SJCRH30 (cell line): ENCODE measurements around the gene MORF4L1. TPM values are rescaled to one million over a fixed set of nuclear protein-coding genes. Genes with fewer than 3 reads are reported as not detected.
"Not testable (repeated sequence)": the region's sequence is repeated elsewhere in the genome, so short reads cannot be mapped to it uniquely, and the experiment has no call there.

Experiments used
- DNase-seq, 2 experiments: peaks; one replicate each; pipeline ENCODE4 v3.0.0-alpha.2; 2015 to 2020
- H3K27ac ChIP-seq: fragments of 250-450 bp; sonication (Bioruptor Pico); 2 replicates; pipeline ENCODE4 v1.5.1; 2020; ENCODE audit warnings: mild to moderate bottlenecking, moderate library complexity
- H3K27me3 ChIP-seq: fragments of 250-450 bp; sonication (Bioruptor Pico); 2 replicates; pipeline ENCODE4 v1.5.1; 2020; ENCODE audit warnings: mild to moderate bottlenecking, moderate library complexity
- H3K36me3 ChIP-seq: fragments of 250-450 bp; sonication (Bioruptor Pico); 2 replicates; pipeline ENCODE4 v1.5.1; 2020; ENCODE audit warnings: mild to moderate bottlenecking, moderate library complexity
- H3K4me1 ChIP-seq: fragments of 250-450 bp; sonication (Bioruptor Pico); 2 replicates; pipeline ENCODE4 v1.5.1; 2020; ENCODE audit warnings: mild to moderate bottlenecking, moderate library complexity
- H3K4me3 ChIP-seq: fragments of 250-450 bp; sonication (Bioruptor Pico); 2 replicates; pipeline ENCODE4 v1.5.1; 2020; ENCODE audit warnings: mild to moderate bottlenecking, moderate library complexity
- H3K9me3 ChIP-seq: fragments of 250-450 bp; sonication (Bioruptor Pico); replicated peaks from 2 replicates; pipeline ENCODE4 v1.5.1; 2020; ENCODE audit warnings: mild to moderate bottlenecking, moderate library complexity
- total RNA-seq: library from RNA; depleted of rRNA; stranded (reverse); fragments of >200 nt; shearing (Covaris generic); gene quantifications from 2 replicates; pipeline ENCODE4 v1.2.3, GENCODE V29; 2014

Gene MORF4L1
- total RNA-seq, 1 experiment from 2014 or later, result 312 TPM

DNA sequence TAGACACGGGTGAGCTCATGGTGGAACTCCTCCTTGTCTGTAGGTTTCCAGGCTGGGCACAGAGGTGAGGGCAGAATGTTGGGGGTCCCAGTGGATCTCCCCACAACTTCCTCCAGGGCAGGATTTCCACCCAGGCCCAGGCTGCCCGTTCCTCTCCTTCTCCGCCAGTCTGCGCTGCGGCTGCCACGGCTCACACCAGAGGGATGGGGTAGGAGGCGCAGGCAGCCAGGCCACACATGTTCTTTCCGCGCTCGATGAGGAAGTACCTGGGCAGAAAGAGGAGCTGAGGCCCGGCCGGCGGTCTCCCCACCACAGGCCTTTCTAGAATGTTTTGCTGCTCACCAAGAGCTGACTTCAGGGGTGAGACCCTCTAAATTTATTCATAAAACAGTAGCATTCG lies 49.2 kb downstream of the MORF4L1 start:
- H3K36me3 ChIP-seq, result peaks cover 8% of the 10 kb centered on the region
- no peak overlapping the region for H3K27ac ChIP-seq
- no peaks in the 10 kb centered on the region for H3K9me3 ChIP-seq
- no peak for DNase-seq
- no peaks in the 10 kb centered on the region for H3K27me3 ChIP-seq
- H3K4me3 ChIP-seq, result no peak overlapping the region
- H3K4me1 ChIP-seq, result no peaks in the 10 kb centered on the region

DNA sequence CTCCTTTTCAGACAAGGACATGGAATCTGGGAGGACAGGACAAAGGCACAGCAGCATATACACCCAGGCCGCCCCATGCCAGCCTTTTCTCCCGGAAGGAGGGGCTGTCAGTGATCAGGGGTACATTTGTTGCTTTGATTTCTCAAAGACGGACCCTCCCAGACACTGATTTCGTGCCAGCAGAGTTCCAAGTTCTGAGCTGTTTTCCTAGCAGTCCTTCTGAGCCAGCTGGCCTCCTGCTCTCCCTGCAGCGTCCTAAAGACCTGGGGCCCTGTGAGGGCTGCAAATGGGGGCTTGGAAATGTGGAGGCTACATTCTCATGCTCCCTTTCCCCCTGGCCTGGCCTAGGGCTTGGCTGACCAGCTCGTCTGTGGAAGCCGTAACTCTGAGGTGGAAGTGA lies 49.8 kb downstream of the MORF4L1 start:
- peaks cover 8% of the 10 kb centered on the region for H3K36me3 ChIP-seq
- no peak for DNase-seq
- no peak overlapping the region for H3K4me3 ChIP-seq
- no peaks in the 10 kb centered on the region for H3K4me1 ChIP-seq
- H3K27ac ChIP-seq, result no peak overlapping the region
- no peaks in the 10 kb centered on the region for H3K9me3 ChIP-seq
- no peaks in the 10 kb centered on the region for H3K27me3 ChIP-seq

DNA sequence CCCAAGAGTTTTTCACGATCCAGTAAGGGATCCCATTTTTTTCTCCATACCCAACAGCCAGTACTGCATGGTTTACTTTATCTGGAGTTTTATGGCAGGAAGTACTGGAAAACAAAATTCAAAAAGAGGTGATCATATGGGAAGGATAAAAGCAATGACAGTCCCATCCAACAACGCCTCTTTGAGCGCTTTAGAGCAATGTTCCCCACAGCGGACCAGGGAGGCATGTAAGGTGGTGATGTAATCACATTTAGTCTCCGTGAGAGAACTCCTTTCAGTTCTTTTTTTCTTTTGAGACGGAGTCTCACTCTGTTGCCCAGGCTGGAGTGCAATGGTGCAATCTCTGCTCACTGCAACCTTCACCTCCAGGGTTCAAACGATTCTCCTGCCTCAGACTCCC lies 50.3 kb downstream of the MORF4L1 start:
- Histone ChIP-seq H3K36me3 (peaks cover 8% of the 10 kb centered on the region), H3K9me3 (no peaks in the 10 kb centered on the region), H3K27me3 (no peaks in the 10 kb centered on the region), H3K27ac (no peak overlapping the region), H3K4me3 (no peak overlapping the region), H3K4me1 (no peaks in the 10 kb centered on the region)
- no peak for DNase-seq

DNA sequence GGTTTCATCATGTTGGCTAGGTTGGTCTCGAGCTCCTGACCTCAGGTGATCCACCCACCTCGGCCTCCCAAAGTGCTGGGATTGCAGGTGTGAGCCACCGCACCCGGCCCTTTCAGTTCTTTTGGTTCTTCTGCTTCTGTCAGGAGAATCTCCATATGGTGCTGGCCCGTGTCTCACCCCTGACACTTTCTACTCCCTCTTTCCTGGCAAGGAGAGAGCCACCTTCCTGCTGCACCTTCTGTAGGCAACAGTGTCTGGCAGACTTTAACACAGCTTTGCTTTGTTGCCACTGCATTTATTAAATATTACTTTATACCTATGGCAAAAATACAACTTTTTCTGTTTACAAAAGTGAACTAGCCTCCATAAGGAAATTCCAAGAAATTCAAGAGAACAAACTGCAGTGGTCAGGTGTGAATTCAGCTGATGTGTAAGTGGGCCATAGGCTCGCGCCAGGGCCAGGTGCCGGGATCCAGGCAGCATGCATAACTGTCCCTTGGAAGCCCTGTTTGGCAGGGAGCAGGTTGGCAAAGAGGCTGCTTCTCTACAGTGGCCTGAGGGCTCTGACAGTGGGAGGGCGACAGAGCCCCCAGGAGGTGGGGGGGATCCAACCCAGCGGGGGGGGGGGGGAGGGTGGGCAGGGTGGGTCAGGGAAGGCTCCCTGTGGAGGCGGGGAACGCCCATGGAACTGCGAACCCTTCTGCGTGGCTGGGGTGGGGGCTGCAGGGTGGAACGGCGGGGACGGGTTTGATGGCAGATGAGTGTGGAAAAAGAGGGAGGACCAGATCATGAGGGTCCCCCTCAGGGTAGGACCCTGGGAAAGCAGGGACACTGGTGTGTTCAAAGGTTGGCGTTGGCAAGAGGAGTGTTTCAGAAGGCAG lies 51.0 kb downstream of the MORF4L1 start:
- Histone ChIP-seq H3K4me1 (no peaks in the 10 kb centered on the region), H3K9me3 (no peaks in the 10 kb centered on the region), H3K27ac (no peak overlapping the region), H3K36me3 (peaks cover 3% of the 10 kb centered on the region), H3K4me3 (no peak overlapping the region), H3K27me3 (no peaks in the 10 kb centered on the region)
- DNase-seq, result no peak

DNA sequence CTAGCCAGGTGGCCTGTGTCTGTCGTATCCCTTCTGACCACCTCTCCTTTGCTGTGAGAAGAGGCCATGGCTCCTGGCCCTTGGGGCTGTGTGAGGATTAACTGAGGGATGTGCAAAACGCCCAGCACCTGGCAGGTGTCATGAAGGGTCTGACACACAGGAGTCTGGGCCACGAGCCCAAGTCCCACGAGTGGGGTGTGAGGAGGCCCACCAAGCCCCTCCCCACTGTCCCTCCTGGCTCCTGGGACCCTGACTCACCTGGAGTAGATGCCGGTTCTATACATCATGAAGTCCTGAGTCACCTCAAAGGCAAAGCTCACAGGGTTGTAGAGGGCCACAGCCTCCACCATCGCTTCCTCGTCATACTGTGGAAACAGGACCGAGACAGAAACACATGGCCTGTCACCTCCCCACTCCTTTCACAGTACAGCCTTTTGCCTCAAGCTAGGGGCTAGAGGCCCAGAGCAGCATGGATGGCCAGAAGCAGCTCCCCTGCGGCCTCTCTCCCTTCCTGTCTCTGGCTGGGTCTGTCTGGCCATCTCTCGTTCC lies 52.5 kb downstream of the MORF4L1 start:
- Histone ChIP-seq H3K27ac (no peak overlapping the region), H3K36me3 (peaks cover under 1% of the 10 kb centered on the region; the same call in 1 of the 2 replicates), H3K4me3 (no peak overlapping the region), H3K4me1 (no peaks in the 10 kb centered on the region), H3K9me3 (no peaks in the 10 kb centered on the region), H3K27me3 (no peaks in the 10 kb centered on the region)
- DNase-seq, result no peak

DNA sequence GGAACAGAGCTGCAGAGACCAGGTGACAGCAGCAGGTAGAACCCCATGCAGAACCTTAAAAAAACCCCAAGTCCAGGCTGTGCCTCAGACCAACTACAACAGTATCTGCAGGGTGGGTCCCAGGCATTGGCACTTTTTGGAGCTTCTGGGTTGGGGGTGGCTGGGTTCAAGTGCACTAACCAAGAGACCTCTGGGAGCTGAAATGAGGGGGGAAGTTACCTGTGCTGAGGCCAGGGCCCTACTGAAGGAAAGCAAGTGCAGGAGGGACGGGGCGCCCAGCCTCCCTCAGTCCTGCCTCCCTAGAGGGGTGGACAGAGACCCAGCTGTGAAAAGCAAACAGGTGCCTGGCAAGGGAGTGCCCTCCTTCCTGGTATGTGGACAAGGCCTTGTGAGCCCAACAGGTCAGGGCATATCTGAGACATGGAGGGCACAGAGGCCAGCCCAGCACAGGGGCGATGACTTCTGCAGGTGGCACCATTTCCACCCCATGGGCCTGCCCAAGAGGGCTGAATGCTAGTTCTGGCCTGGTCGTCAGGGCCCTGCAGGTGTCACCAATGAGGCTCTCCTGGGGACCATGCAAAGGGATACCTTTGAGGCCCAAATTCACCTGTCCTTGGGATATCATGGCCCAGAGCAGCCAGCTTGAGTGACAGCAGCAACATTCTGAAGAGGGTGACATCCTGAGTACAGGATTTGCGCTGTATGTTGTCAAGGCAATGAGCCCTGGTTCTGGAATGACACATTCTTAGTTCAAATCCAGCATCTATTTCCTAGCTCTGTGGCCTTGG lies 53.5 kb downstream of the MORF4L1 start:
- Histone ChIP-seq H3K27ac (no peak overlapping the region), H3K4me1 (peaks cover 5% of the 10 kb centered on the region; the same call in 1 of the 2 replicates), H3K4me3 (no peak overlapping the region), H3K9me3 (no peaks in the 10 kb centered on the region), H3K36me3 (no peaks in the 10 kb centered on the region), H3K27me3 (no peaks in the 10 kb centered on the region)
- no peak for DNase-seq

DNA sequence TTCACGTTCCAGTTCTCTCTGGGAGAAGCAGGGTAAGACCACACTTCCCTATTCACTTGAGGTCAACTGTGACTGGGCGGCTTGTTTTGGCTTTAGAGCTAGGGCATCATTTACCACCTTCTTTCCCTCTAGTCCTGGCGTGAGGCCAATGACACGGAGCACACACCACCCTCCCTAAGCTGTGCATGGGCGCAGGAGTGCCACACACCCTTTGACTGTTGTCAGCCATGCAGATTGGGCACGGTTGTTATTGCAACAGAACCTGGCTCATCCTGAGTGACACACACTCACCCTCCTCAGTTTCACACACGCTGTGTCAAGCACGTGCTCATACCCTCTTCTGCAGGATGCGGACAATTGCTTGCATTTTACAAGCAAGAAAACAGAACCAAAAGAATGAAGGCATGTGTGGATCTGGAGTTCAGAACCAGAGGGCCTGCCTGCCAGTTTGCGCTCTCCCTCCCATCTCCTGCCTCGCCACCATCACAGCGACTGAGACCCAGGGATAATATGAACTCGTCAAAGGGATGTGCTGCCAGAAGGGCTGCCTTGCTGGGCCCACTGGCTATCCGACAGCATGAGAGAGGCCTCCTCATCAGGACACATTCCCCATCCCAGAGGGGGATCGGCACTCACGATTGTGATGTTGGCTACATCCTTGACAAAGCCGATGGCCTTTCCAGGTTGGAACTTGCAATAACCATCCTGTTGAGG lies 54.5 kb downstream of the MORF4L1 start:
- no peaks in the 10 kb centered on the region for H3K27me3 ChIP-seq
- H3K4me1 ChIP-seq, result peaks cover 9% of the 10 kb centered on the region; the same call in 1 of the 2 replicates
- no peak for DNase-seq
- no peak overlapping the region for H3K4me3 ChIP-seq
- H3K36me3 ChIP-seq, result no peaks in the 10 kb centered on the region
- H3K27ac ChIP-seq, result no peak overlapping the region
- no peaks in the 10 kb centered on the region for H3K9me3 ChIP-seq

DNA sequence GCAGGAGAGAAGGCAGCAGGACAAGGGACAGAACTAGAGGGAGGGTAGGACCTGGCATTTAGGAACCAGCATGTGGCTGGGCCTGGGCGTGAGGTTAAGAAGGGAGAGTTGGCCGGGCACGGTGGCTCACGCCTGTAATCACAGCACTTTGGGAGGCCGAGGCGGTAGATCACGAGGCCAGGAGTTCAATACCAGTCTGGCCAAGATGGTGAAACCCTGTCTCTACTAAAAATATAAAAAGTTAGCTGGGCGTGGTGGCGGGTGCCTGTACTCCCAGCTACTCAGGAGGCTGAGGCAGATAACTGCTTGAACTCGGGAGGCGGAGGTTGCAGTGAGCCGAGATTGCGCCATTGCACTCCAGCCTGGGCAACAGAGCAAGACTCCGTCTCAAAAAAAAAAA lies 55.5 kb downstream of the MORF4L1 start:
- H3K36me3 ChIP-seq, H3K27ac ChIP-seq, H3K27me3 ChIP-seq, H3K9me3 ChIP-seq, DNase-seq, H3K4me3 ChIP-seq, H3K4me1 ChIP-seq: not testable (repeated sequence)

DNA sequence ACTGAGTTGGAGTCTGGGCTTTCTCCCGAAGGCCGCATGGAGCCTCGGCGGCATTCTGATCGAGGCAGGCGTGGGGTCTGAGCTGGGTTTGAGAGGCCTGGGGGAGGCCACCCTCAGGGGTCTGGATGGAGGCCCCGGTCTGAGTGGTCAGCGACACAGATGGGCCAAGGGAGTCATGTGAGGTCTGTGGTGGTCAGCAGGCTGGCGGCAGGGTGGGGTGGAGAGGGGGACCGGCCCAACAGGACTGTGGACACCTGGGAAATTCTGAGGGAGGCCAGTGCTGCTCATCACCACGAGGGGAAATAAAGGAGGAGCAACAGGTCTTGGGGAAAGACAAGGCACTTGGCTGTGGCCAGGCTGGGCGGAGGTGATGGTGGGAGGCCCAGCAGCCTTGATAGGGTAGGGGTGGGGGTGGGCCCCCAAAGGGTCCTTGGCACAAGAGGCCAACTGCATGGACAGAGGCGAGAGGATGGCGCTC lies 56.0 kb downstream of the MORF4L1 start:
- Histone ChIP-seq H3K36me3 (no peaks in the 10 kb centered on the region), H3K27me3 (no peaks in the 10 kb centered on the region), H3K27ac (no peak overlapping the region), H3K4me1 (peaks cover 9% of the 10 kb centered on the region; the same call in 1 of the 2 replicates), H3K4me3 (no peak overlapping the region), H3K9me3 (no peaks in the 10 kb centered on the region)
- no peak for DNase-seq

DNA sequence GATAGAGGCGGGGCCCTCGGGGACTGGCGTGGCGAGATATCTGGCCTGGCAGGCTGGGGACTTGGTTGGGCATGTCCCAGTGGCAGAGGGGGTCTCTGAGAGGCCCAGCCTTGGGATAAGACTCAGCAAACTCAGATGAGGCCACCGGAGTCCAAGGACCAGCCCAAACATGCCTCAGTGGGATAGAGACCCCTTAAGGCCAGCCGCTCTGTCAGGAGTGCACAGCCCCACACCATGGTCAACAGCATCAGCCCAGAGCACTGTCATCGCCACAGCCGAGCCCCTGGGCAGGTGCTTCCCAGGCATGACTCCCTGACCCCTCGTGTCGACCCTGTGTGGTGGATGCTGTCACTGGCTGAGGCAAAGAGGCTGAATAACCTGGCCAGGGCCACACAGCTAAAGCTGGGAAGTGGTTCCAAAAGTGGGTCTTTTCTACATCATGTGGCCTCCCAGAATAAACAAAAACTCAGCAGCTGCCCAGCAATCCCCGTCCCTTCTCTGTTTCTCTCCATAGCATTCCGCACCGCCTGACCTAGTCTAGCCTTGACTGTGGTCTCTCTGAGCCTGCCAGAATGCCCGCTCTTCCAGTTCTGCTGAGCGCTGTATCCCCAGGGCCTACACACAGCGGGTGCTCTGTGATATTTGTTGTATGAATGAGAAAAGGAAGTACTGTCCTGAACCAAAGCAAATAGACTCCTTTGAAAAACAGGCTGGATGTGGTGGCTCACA lies 57.0 kb downstream of the MORF4L1 start:
- Histone ChIP-seq H3K27ac (no peak overlapping the region), H3K4me1 (peaks cover 9% of the 10 kb centered on the region; the same call in 1 of the 2 replicates), H3K36me3 (no peaks in the 10 kb centered on the region), H3K4me3 (no peak overlapping the region), H3K27me3 (no peaks in the 10 kb centered on the region), H3K9me3 (no peaks in the 10 kb centered on the region)
- no peak for DNase-seq

DNA sequence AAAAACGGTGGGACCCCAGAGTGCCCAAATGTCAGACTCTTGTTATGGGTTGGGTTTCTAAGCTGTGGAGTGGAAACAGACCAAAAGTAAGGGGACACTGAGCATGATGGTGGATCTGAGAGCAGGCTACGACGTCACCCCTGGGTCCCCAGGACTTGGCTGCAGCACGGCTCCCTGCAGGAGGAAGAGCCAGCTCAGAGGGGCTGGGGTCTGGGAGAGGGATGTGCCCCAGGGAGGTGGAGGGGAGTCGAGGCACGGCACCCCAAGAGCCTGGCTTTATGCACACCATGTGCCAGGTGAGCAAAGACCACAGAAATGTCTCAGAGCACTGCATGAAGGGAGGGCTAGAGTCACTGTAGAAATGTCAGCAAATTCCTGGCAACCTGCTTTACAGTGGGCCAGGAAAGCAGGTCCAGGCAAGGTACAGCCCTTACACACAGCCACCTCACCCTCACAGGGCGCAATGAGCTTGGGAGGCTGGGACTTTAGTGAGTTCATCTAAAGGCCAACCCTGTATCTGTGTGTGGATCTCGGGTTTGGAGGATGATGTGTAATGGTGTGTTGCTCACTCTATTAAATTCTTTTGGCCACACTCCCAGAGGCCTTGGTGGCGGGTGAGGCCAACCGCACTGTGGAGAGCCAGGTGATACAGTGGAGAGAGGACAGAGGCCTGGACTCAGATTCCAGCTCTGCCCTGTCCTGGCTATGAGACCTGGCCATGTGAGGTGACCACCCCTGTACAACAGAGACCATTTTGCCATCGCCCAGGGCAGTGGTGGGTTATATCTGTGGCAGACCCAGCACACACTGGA lies 58.1 kb downstream of the MORF4L1 start:
- peaks cover 9% of the 10 kb centered on the region; the same call in 1 of the 2 replicates for H3K4me1 ChIP-seq
- peak; percentile 32 to 45 for DNase-seq

DNA sequence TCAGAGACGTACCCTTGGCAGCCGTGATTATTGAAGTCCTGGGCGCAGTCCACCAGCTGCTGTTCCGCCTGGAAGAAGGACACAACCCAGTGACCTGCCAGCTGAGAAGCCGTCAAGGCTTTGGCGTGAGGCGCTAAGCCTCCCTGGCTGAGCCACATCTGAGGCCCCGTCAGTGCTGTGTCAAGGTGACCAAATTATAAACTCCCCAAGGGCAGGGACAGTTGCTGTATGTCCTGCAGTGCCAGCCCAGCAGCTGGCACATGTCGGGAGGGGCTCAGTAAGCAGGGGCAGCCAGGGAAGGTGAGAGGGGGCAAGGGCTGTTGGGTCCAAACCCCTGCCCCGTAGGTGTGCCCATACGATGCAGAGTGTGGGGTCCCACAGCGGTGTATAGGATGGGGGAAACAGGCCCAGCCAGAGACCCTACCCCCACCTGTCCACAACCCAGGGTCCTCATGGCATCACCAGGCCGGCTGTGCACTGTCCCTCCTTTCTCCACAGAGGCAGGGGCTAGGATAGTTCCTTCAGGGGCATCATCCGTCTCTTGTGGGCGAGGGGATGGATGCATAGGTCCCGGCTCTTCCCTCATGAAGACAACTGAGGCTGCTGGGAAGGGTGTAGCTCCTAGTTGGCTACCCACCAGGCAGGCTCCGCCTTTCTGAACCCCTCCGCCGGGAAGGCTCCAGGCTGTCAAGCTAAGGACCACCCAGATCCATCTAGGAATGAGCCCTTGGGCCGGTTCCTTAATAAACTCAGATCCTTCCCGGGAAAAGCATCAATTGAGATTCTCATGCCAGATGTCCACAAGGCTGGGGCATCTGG lies 59.0 kb downstream of the MORF4L1 start:
- H3K9me3 ChIP-seq, result no peaks in the 10 kb centered on the region
- H3K27me3 ChIP-seq, result no peaks in the 10 kb centered on the region
- no peak overlapping the region for H3K4me3 ChIP-seq
- no peak for DNase-seq
- peaks cover 9% of the 10 kb centered on the region; the same call in 1 of the 2 replicates for H3K4me1 ChIP-seq
- no peaks in the 10 kb centered on the region for H3K36me3 ChIP-seq
- no peak overlapping the region for H3K27ac ChIP-seq

More for the DNA sequence above, 58.1 kb downstream of the MORF4L1 start:
- H3K36me3 ChIP-seq, result no peaks in the 10 kb centered on the region
- no peaks in the 10 kb centered on the region for H3K27me3 ChIP-seq
- H3K4me3 ChIP-seq, result no peak overlapping the region
- H3K27ac ChIP-seq, result no peak overlapping the region
- H3K9me3 ChIP-seq, result no peaks in the 10 kb centered on the region
